GM12878 (cell line): ENCODE measurements around the gene SLC39A8. TPM values are rescaled to one million over a fixed set of nuclear protein-coding genes. Genes with fewer than 3 reads are reported as not detected.

Experiments used
- ASH2L ChIP-seq: fragments of 300-600, 200-600 bp; sonication (generic); IDR thresholded peaks from 2 replicates; pipeline ENCODE4 v1.6.1; 2017; ENCODE audit warnings: low read depth, mild to moderate bottlenecking, borderline replicate concordance
- BHLHE40 ChIP-seq, 2 experiments: fragments of 450-650 bp in 1 of 2; IDR thresholded peaks; 2 replicates each; pipeline ENCODE4 v1.6.1; 2011 to 2017; ENCODE audit warnings: low read depth in 2 of 2, borderline replicate concordance in 1 of 2, improper control_type of control experiment in 1 of 2, low read length in 1 of 2, mild to moderate bottlenecking in 1 of 2
- BRCA1 ChIP-seq: IDR thresholded peaks from 2 replicates; pipeline ENCODE4 v1.6.1; 2011; ENCODE audit warnings: low read depth, low read length, improper control_type of control experiment
- EGR1 ChIP-seq, 2 experiments: IDR thresholded peaks; 1 replicate in 1 of 2; 2 replicates in 1 of 2; pipeline ENCODE4 v1.6.1; 2011 to 2012; ENCODE audit warnings: low read depth in 2 of 2, low read length in 2 of 2, borderline replicate concordance in 1 of 2, mild to moderate bottlenecking in 1 of 2, moderate library complexity in 1 of 2
- FOXK2 ChIP-seq: fragments of 450-650 bp; IDR thresholded peaks from 2 replicates; pipeline ENCODE4 v1.6.1; 2017; ENCODE audit warnings: mild to moderate bottlenecking, moderate library complexity
- GATAD2B ChIP-seq: fragments of 450-650 bp; conservative IDR thresholded peaks from 2 replicates; pipeline ENCODE4 v1.6.1; 2017; ENCODE audit warnings: low read depth, mild to moderate bottlenecking, moderate library complexity
- HDAC6 ChIP-seq: fragments of 200-600 bp; sonication (generic); IDR thresholded peaks from one replicate; pipeline ENCODE4 v1.8.0; 2017; ENCODE audit warnings: antibody characterized with exemption; ENCODE audit not compliant: unreplicated experiment
- IKZF2 ChIP-seq, 2 experiments: fragments of 450-650 bp; IDR thresholded peaks; 2 replicates each; pipeline ENCODE4 v1.6.1; 2017; ENCODE audit warnings: mild to moderate bottlenecking in 2 of 2, moderate library complexity in 2 of 2
- KLF5 ChIP-seq: fragments of 450-650 bp; IDR thresholded peaks from 2 replicates; pipeline ENCODE4 v1.6.1; 2014; ENCODE audit warnings: mild to moderate bottlenecking; ENCODE audit not compliant: partially characterized antibody
- MTA3 ChIP-seq: IDR thresholded peaks from 2 replicates; pipeline ENCODE4 v1.6.1; 2012; ENCODE audit warnings: low read length, inconsistent platforms, borderline replicate concordance
- MYC ChIP-seq: IDR thresholded peaks from 2 replicates; pipeline ENCODE4 v1.6.1; 2011; ENCODE audit warnings: mild to moderate bottlenecking, low read length, moderate library complexity, inconsistent platforms; ENCODE audit not compliant: insufficient read depth, insufficient replicate concordance, insufficient read length, severe bottlenecking
- NR2C2 ChIP-seq: IDR thresholded peaks from 2 replicates; pipeline ENCODE4 v1.6.1; 2011; ENCODE audit warnings: borderline replicate concordance, low read depth; ENCODE audit not compliant: control insufficient read depth, insufficient read length
- PAX5 ChIP-seq: IDR thresholded peaks from 2 replicates; pipeline ENCODE4 v1.6.1; 2011; ENCODE audit warnings: low read depth, low read length, borderline replicate concordance
- RAD21 ChIP-seq: IDR thresholded peaks from 2 replicates; pipeline ENCODE4 v1.6.1; 2011; ENCODE audit warnings: mild to moderate bottlenecking, low read depth, low read length, moderate library complexity; ENCODE audit not compliant: insufficient read depth
- RCOR1 ChIP-seq: conservative IDR thresholded peaks from 2 replicates; pipeline ENCODE4 v1.6.1; 2012; ENCODE audit warnings: low read depth, low read length, improper control_type of control experiment
- RELA ChIP-seq: fragments of 450-650 bp; IDR thresholded peaks from 2 replicates; pipeline ENCODE4 v1.8.0; 2014; ENCODE audit warnings: borderline replicate concordance; ENCODE audit not compliant: partially characterized antibody
- RELB ChIP-seq: fragments of 450-650 bp; IDR thresholded peaks from 2 replicates; pipeline ENCODE4 v1.6.1; 2017; ENCODE audit warnings: low read depth, mild to moderate bottlenecking, moderate library complexity
- SIX5 ChIP-seq: IDR thresholded peaks from 2 replicates; pipeline ENCODE4 v1.6.1; 2011; ENCODE audit warnings: mild to moderate bottlenecking, low read depth, low read length, moderate library complexity; ENCODE audit not compliant: severe bottlenecking
- SREBF1 ChIP-seq: IDR thresholded peaks from 2 replicates; pipeline ENCODE4 v1.6.1; 2012; ENCODE audit warnings: mild to moderate bottlenecking, low read length
- SRF ChIP-seq, 2 experiments: IDR thresholded peaks; 2 replicates each; pipeline ENCODE4 v1.6.1; 2011; ENCODE audit warnings: low read depth in 2 of 2, low read length in 2 of 2, mild to moderate bottlenecking in 1 of 2, moderate library complexity in 1 of 2
- STAT1 ChIP-seq: fragments of 450-650 bp; conservative IDR thresholded peaks from 2 replicates; pipeline ENCODE4 v1.6.1; 2014; ENCODE audit warnings: antibody characterized with exemption, mild to moderate bottlenecking
- TAF1 ChIP-seq: IDR thresholded peaks from 2 replicates; pipeline ENCODE4 v1.6.1; 2011; ENCODE audit warnings: mild to moderate bottlenecking, low read depth, low read length, borderline replicate concordance
- TBL1XR1 ChIP-seq: IDR thresholded peaks from 2 replicates; pipeline ENCODE4 v1.6.1; 2012; ENCODE audit warnings: low read depth, low read length, improper control_type of control experiment
- TCF12 ChIP-seq: IDR thresholded peaks from 2 replicates; pipeline ENCODE4 v1.6.1; 2011; ENCODE audit warnings: low read depth, mild to moderate bottlenecking, low read length
- YY1 ChIP-seq: IDR thresholded peaks from 2 replicates; pipeline ENCODE4 v1.6.1; 2011; ENCODE audit warnings: low read depth, mild to moderate bottlenecking, low read length
- ZNF24 ChIP-seq: fragments of 450-650 bp; IDR thresholded peaks from 2 replicates; pipeline ENCODE4 v1.6.1; 2017; ENCODE audit warnings: antibody characterized with exemption, mild to moderate bottlenecking
- ZNF274 ChIP-seq: IDR thresholded peaks from one replicate; pipeline ENCODE4 v1.8.0; 2011; ENCODE audit not compliant: insufficient read length, insufficient read depth
- polyA plus RNA-seq, 11 experiments: library from polyadenylated mRNA; depleted of rRNA in 4 of 11; unstranded in 6 of 11; stranded (reverse) in 5 of 11; fragments of >200 nt; fragmentation: Nextera tagmentation in 4 of 11; fragmentation: Illumina TruSeq in 1 of 11; extraction: Ambion mirVana in 4 of 11; extraction: Trizol in 1 of 11; gene quantifications; 1 replicate in 1 of 11; 2 replicates in 10 of 11; pipeline versions ENCODE4 v1.2.1 to v1.2.3, GENCODE V29; 2011 to 2016; ENCODE audit warnings: inconsistent platforms in 2 of 11, missing spikeins in 2 of 11, low read depth in 1 of 11
- total RNA-seq, 4 experiments: library from RNA; depleted of rRNA in 3 of 4; stranded (reverse); fragments of >200 nt in 3 of 4; fragmentation: Illumina TruSeq in 1 of 4; extraction: Trizol in 1 of 4; gene quantifications; 2 replicates each; pipeline versions ENCODE4 v1.2.1 to v1.2.3, GENCODE V29; 2013 to 2021

SLC39A8 gene
- total and polyA plus RNA-seq, 10 of the 15 experiments (the other 5 are each of a cell fraction or from before 2014, with no cell fraction given): 7.9 to 47.8 (median 32.8) TPM

- TF ChIP-seq RELB: peak; percentile 87
- TF ChIP-seq HDAC6: no peak
- peak; percentile 54 for TF ChIP-seq RAD21
- peak in 1 of 2 experiments; percentile 92; a peak in 2 of 3 replicates for TF ChIP-seq EGR1 (IDR thresholded peaks at IDR 0.05; ENCODE audit: borderline replicate concordance in 1 of 2, low read depth in 2 of 2, low read length in 2 of 2)
- peak; percentile 69 for TF ChIP-seq PAX5
- no peak; the same call in 1 of the 2 replicates for TF ChIP-seq TCF12
- peak in 1 of 2 experiments; percentile 54; a peak in 1 of 4 replicates for TF ChIP-seq SRF (IDR thresholded peaks at IDR 0.05; ENCODE audit: low read depth in 2 of 2, low read length in 2 of 2)
- peak; percentile 75 for TF ChIP-seq MYC
- TF ChIP-seq STAT1: no peak
- TF ChIP-seq SREBF1: no peak
- peak; percentile 64; the same call in 1 of the 2 replicates for TF ChIP-seq GATAD2B
- TF ChIP-seq ZNF274: no peak
- 0 out of 2 replicates have a peak, but pooled peaks have one; percentile 48 for TF ChIP-seq TAF1
- TF ChIP-seq SIX5: no peak
- peak; percentile 49; the same call in 1 of the 2 replicates for TF ChIP-seq RCOR1
- TF ChIP-seq YY1: peak; percentile 7; the same call in 1 of the 2 replicates
- no peak for TF ChIP-seq ASH2L
- TF ChIP-seq NR2C2: no peak
- peak; percentile 5 for TF ChIP-seq RELA
- TF ChIP-seq IKZF2 (IDR thresholded peaks at IDR 0.05): peak; percentile 75 to 78; a peak in 3 of 4 replicates
- no peak for TF ChIP-seq FOXK2
- TF ChIP-seq KLF5: no peak
- peak; percentile 75 to 86; a peak in 3 of 4 replicates for TF ChIP-seq BHLHE40 (IDR thresholded peaks at IDR 0.05; ENCODE audit: borderline replicate concordance in 1 of 2, low read depth in 2 of 2, low read length in 1 of 2)
- peak; percentile 39; the same call in 1 of the 2 replicates for TF ChIP-seq TBL1XR1
- no peak for TF ChIP-seq BRCA1
- peak; percentile 84; the same call in 1 of the 2 replicates for TF ChIP-seq MTA3
- no peak for TF ChIP-seq ZNF24
Measured at GRCh38 chr4:102344954-102345794, at the start of gene SLC39A8 (continued).
